ENCODE data around the gene TCTA.
A peak's percentile ranks its signal among the peaks of the same experiment; 100 is the strongest.
"Not testable (repeated sequence)": the region's sequence is repeated elsewhere in the genome, so short reads cannot be mapped to it uniquely, and the experiment has no call there.

The TCTA gene

GRCh38 chr3:49389297-49389696, 22.9 kb upstream of the TCTA start:
- no peak overlapping the region for H3K4me3 ChIP-seq (ENCODE audit: low read length)
- no peaks in the 10 kb centered on the region for H3K27me3 ChIP-seq (ENCODE audit: control insufficient read depth, insufficient read depth, low read length)
- no peaks in the 10 kb centered on the region for H3K36me3 ChIP-seq (ENCODE audit: control insufficient read depth, low read depth, low read length)
- H3K9me3 ChIP-seq (ENCODE audit: control insufficient read depth, low read depth, low read length), result no peaks in the 10 kb centered on the region
- H3K27ac ChIP-seq (ENCODE audit: low read length), result no peak overlapping the region
- H3K4me1 ChIP-seq (ENCODE audit: control insufficient read depth, low read depth, low read length), result no peaks in the 10 kb centered on the region
- H3K9ac ChIP-seq (ENCODE audit: low read length), result no peak overlapping the region

- not testable (repeated sequence) for H3K4me1 ChIP-seq (ENCODE audit: control insufficient read depth, low read depth, low read length); H3K4me3 ChIP-seq (ENCODE audit: low read length); H3K36me3 ChIP-seq (ENCODE audit: control insufficient read depth, low read depth, low read length); H3K9ac ChIP-seq (ENCODE audit: low read length); H3K9me3 ChIP-seq (ENCODE audit: control insufficient read depth, low read depth, low read length); H3K27ac ChIP-seq (ENCODE audit: low read length); H3K27me3 ChIP-seq (ENCODE audit: control insufficient read depth, insufficient read depth, low read length)
Observed at GRCh38 chr3:49391310-49391709, 20.9 kb upstream of the TCTA start.

- Histone ChIP-seq H3K4me3 (ENCODE audit: low read length) (no peak overlapping the region), H3K9ac (ENCODE audit: low read length) (no peak overlapping the region), H3K27me3 (ENCODE audit: control insufficient read depth, insufficient read depth, low read length) (no peaks in the 10 kb centered on the region), H3K4me1 (ENCODE audit: control insufficient read depth, low read depth, low read length) (no peaks in the 10 kb centered on the region), H3K36me3 (ENCODE audit: control insufficient read depth, low read depth, low read length) (peaks cover 4% of the 10 kb centered on the region), H3K9me3 (ENCODE audit: control insufficient read depth, low read depth, low read length) (no peaks in the 10 kb centered on the region), H3K27ac (ENCODE audit: low read length) (no peak overlapping the region)
Observed at GRCh38 chr3:49397470-49397869, 14.8 kb upstream of the TCTA start.

GRCh38 chr3:49399461-49399860, 12.8 kb upstream of the TCTA start:
- H3K27ac ChIP-seq (ENCODE audit: low read length), result no peak overlapping the region
- H3K9ac ChIP-seq (ENCODE audit: low read length), result no peak overlapping the region
- H3K36me3 ChIP-seq (ENCODE audit: control insufficient read depth, low read depth, low read length), result peaks cover 4% of the 10 kb centered on the region
- H3K9me3 ChIP-seq (ENCODE audit: control insufficient read depth, low read depth, low read length), result no peaks in the 10 kb centered on the region
- H3K4me1 ChIP-seq (ENCODE audit: control insufficient read depth, low read depth, low read length), result no peaks in the 10 kb centered on the region
- no peaks in the 10 kb centered on the region for H3K27me3 ChIP-seq (ENCODE audit: control insufficient read depth, insufficient read depth, low read length)
- H3K4me3 ChIP-seq (ENCODE audit: low read length), result no peak overlapping the region

GRCh38 chr3:49401766-49402165, 10.5 kb upstream of the TCTA start:
- no peaks in the 10 kb centered on the region for H3K9me3 ChIP-seq (ENCODE audit: control insufficient read depth, low read depth, low read length)
- H3K27me3 ChIP-seq (ENCODE audit: control insufficient read depth, insufficient read depth, low read length), result no peaks in the 10 kb centered on the region
- no peaks in the 10 kb centered on the region for H3K36me3 ChIP-seq (ENCODE audit: control insufficient read depth, low read depth, low read length)
- no peaks in the 10 kb centered on the region for H3K4me1 ChIP-seq (ENCODE audit: control insufficient read depth, low read depth, low read length)
- H3K9ac ChIP-seq (ENCODE audit: low read length), result no peak overlapping the region
- no peak overlapping the region for H3K27ac ChIP-seq (ENCODE audit: low read length)
- no peak overlapping the region for H3K4me3 ChIP-seq (ENCODE audit: low read length)

- no peak overlapping the region for H3K9ac ChIP-seq (ENCODE audit: low read length)
- no peaks in the 10 kb centered on the region for H3K27me3 ChIP-seq (ENCODE audit: control insufficient read depth, insufficient read depth, low read length)
- H3K36me3 ChIP-seq (ENCODE audit: control insufficient read depth, low read depth, low read length), result no peaks in the 10 kb centered on the region
- H3K4me1 ChIP-seq (ENCODE audit: control insufficient read depth, low read depth, low read length), result no peaks in the 10 kb centered on the region
- no peaks in the 10 kb centered on the region for H3K9me3 ChIP-seq (ENCODE audit: control insufficient read depth, low read depth, low read length)
- no peak overlapping the region for H3K4me3 ChIP-seq (ENCODE audit: low read length)
- no peak overlapping the region for H3K27ac ChIP-seq (ENCODE audit: low read length)
Observed at GRCh38 chr3:49403891-49404290, 8.3 kb upstream of the TCTA start.

GRCh38 chr3:49405570-49405969, 6.7 kb upstream of the TCTA start:
- not testable (repeated sequence) for H3K9ac ChIP-seq (ENCODE audit: low read length); H3K27ac ChIP-seq (ENCODE audit: low read length); H3K9me3 ChIP-seq (ENCODE audit: control insufficient read depth, low read depth, low read length); H3K36me3 ChIP-seq (ENCODE audit: control insufficient read depth, low read depth, low read length); H3K4me3 ChIP-seq (ENCODE audit: low read length); H3K27me3 ChIP-seq (ENCODE audit: control insufficient read depth, insufficient read depth, low read length)
- peaks cover 11% of the 10 kb centered on the region for H3K4me1 ChIP-seq (ENCODE audit: control insufficient read depth, low read depth, low read length)

GRCh38 chr3:49406571-49407565, 5.4 kb upstream of the TCTA start:
- H3K4me1 ChIP-seq (ENCODE audit: control insufficient read depth, low read depth, low read length), result peaks cover 13% of the 10 kb centered on the region
- no peaks in the 10 kb centered on the region for H3K27me3 ChIP-seq (ENCODE audit: control insufficient read depth, insufficient read depth, low read length)
- H3K4me3 ChIP-seq (ENCODE audit: low read length), result no peak overlapping the region
- H3K27ac ChIP-seq (ENCODE audit: low read length), result no peak overlapping the region
- no peaks in the 10 kb centered on the region for H3K36me3 ChIP-seq (ENCODE audit: control insufficient read depth, low read depth, low read length)
- H3K9me3 ChIP-seq (ENCODE audit: control insufficient read depth, low read depth, low read length), result no peaks in the 10 kb centered on the region
- no peak overlapping the region for H3K9ac ChIP-seq (ENCODE audit: low read length)

- Histone ChIP-seq H3K4me1 (ENCODE audit: control insufficient read depth, low read depth, low read length) (peaks cover 13% of the 10 kb centered on the region), H3K9ac (ENCODE audit: low read length) (peak overlapping the region; percentile 82), H3K4me3 (ENCODE audit: low read length) (peak overlapping the region; percentile 97), H3K36me3 (ENCODE audit: control insufficient read depth, low read depth, low read length) (no peaks in the 10 kb centered on the region), H3K27me3 (ENCODE audit: control insufficient read depth, insufficient read depth, low read length) (no peaks in the 10 kb centered on the region), H3K27ac (ENCODE audit: low read length) (no peak overlapping the region), H3K9me3 (ENCODE audit: control insufficient read depth, low read depth, low read length) (no peaks in the 10 kb centered on the region)
Observed at GRCh38 chr3:49410066-49410845, 2.0 kb upstream of the TCTA start.

- Histone ChIP-seq H3K27me3 (ENCODE audit: control insufficient read depth, insufficient read depth, low read length) (no peaks in the 10 kb centered on the region), H3K9ac (ENCODE audit: low read length) (peak overlapping the region; percentile 82), H3K9me3 (ENCODE audit: control insufficient read depth, low read depth, low read length) (no peaks in the 10 kb centered on the region), H3K4me1 (ENCODE audit: control insufficient read depth, low read depth, low read length) (peaks cover 13% of the 10 kb centered on the region), H3K36me3 (ENCODE audit: control insufficient read depth, low read depth, low read length) (no peaks in the 10 kb centered on the region), H3K4me3 (ENCODE audit: low read length) (peak overlapping the region; percentile 97), H3K27ac (ENCODE audit: low read length) (peak overlapping the region; percentile 18)
Observed at GRCh38 chr3:49410846-49411534, 1.2 kb upstream of the TCTA start.

- H3K36me3 ChIP-seq (ENCODE audit: control insufficient read depth, low read depth, low read length), result no peaks in the 10 kb centered on the region
Observed at GRCh38 chr3:49411535-49411967, 672 bp upstream of the TCTA start.

More at GRCh38 chr3:49411535-49411967, 672 bp upstream of the TCTA start:
- Histone ChIP-seq H3K9ac (ENCODE audit: low read length) (peak overlapping the region; percentile 82), H3K27me3 (ENCODE audit: control insufficient read depth, insufficient read depth, low read length) (no peaks in the 10 kb centered on the region), H3K4me3 (ENCODE audit: low read length) (peak overlapping the region; percentile 97), H3K9me3 (ENCODE audit: control insufficient read depth, low read depth, low read length) (no peaks in the 10 kb centered on the region), H3K27ac (ENCODE audit: low read length) (peak overlapping the region; percentile 18), H3K4me1 (ENCODE audit: control insufficient read depth, low read depth, low read length) (peaks cover 13% of the 10 kb centered on the region)
